ENCODE results near the gene TMCC2. TPM values are rescaled to one million over a fixed set of nuclear protein-coding genes. Genes with fewer than 3 reads are reported as not detected.

TMCC2 gene
- total RNA-seq, 1 experiment from 2014 or later: 2.2 TPM

DNA sequence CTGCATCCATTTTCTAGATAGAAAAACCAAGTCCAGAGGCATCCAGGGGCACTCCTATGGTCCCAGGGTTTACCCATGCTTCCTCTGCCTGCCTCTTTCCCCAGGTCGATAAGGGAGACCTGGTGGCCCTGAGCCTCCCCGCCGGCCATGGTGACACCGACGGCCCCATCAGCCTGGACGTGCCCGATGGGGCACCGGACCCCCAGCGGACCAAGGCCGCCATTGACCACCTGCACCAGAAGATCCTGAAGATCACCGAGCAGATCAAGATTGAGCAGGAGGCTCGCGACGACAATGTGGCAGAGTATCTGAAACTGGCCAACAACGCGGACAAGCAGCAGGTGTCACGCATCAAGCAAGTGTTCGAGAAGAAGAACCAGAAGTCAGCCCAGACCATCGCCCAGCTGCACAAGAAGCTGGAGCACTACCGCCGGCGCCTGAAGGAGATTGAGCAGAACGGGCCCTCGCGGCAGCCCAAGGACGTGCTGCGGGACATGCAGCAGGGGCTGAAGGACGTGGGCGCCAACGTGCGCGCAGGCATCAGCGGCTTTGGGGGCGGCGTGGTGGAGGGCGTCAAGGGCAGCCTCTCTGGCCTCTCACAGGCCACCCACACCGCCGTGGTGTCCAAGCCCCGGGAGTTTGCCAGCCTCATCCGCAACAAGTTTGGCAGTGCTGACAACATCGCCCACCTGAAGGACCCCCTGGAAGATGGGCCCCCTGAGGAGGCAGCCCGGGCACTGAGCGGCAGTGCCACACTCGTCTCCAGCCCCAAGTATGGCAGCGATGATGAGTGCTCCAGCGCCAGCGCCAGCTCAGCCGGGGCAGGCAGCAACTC, 41.3 kb downstream of the TMCC2 start:
- CTCF ChIA-PET: no interaction called here
- Histone ChIP-seq H3K36me3 (ENCODE audit: insufficient read depth, low read length, poor library complexity, severe bottlenecking) (no peaks in the 10 kb centered on the region), H3K27ac (ENCODE audit: low read depth, low read length, poor library complexity, severe bottlenecking) (no peak overlapping the region), H3K9me3 (ENCODE audit: low read depth, low read length, poor library complexity, severe bottlenecking) (no peaks in the 10 kb centered on the region), H3K4me3 (ENCODE audit: low read depth, low read length, poor library complexity, severe bottlenecking) (no peak overlapping the region), H3K4me1 (ENCODE audit: insufficient read depth, low read length, poor library complexity, severe bottlenecking) (no peaks in the 10 kb centered on the region), H3K27me3 (replicated peaks; ENCODE audit: insufficient read depth, low read depth, low read length, poor library complexity) (no peaks in the 10 kb centered on the region)
- intact Hi-C loops (cut with micrococcal nuclease; ENCODE audit: unreplicated experiment): no loop called here
- BruUV-seq (replicated peaks): no TSS peak
- no peak for DNase-seq (ENCODE audit: low spot score)
- POLR2A ChIA-PET (ENCODE audit: low non-redundant PET): no interaction called here
- TF ChIP-seq, protein P1, sequence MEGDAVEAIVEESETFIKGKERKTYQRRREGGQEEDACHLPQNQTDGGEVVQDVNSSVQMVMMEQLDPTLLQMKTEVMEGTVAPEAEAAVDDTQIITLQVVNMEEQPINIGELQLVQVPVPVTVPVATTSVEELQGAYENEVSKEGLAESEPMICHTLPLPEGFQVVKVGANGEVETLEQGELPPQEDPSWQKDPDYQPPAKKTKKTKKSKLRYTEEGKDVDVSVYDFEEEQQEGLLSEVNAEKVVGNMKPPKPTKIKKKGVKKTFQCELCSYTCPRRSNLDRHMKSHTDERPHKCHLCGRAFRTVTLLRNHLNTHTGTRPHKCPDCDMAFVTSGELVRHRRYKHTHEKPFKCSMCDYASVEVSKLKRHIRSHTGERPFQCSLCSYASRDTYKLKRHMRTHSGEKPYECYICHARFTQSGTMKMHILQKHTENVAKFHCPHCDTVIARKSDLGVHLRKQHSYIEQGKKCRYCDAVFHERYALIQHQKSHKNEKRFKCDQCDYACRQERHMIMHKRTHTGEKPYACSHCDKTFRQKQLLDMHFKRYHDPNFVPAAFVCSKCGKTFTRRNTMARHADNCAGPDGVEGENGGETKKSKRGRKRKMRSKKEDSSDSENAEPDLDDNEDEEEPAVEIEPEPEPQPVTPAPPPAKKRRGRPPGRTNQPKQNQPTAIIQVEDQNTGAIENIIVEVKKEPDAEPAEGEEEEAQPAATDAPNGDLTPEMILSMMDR (conservative IDR thresholded peaks at IDR 0.05; ENCODE audit: low read depth, low read length): no peak
- TF ChIP-seq EZH2 (IDR thresholded peaks at IDR 0.05; ENCODE audit: borderline replicate concordance, low read depth, low read length, poor library complexity, severe bottlenecking): no peak

DNA sequence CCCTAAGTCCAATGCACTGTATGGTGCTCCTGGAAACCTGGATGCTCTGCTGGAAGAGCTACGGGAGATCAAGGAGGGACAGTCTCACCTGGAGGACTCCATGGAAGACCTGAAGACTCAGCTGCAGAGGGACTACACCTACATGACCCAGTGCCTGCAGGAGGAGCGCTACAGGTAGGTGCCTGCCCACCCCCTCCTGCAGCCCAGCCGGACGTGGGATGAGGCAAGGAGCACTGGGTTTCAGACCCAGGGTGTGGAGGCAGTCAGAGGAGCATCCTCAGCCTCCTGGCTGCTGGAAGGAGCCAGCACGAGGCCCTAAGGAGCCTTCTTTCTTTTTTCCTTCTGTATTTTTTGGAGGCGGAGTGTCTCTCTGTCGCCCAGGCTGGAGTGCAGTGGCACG, 42.0 kb downstream of the TMCC2 start:
- intact Hi-C loops (cut with micrococcal nuclease; ENCODE audit: unreplicated experiment): loop anchor here (5.0 kb wide), 1 partner anchor 253 kb away; no protein-coding TSS in a partner anchor
- TF ChIP-seq, protein P1 (conservative IDR thresholded peaks at IDR 0.05; ENCODE audit: low read depth, low read length): no peak
- TF ChIP-seq EZH2 (IDR thresholded peaks at IDR 0.05; ENCODE audit: borderline replicate concordance, low read depth, low read length, poor library complexity, severe bottlenecking): no peak
- Histone ChIP-seq H3K9me3 (ENCODE audit: low read depth, low read length, poor library complexity, severe bottlenecking) (no peaks in the 10 kb centered on the region), H3K4me1 (ENCODE audit: insufficient read depth, low read length, poor library complexity, severe bottlenecking) (no peaks in the 10 kb centered on the region), H3K36me3 (ENCODE audit: insufficient read depth, low read length, poor library complexity, severe bottlenecking) (no peaks in the 10 kb centered on the region), H3K27ac (ENCODE audit: low read depth, low read length, poor library complexity, severe bottlenecking) (no peak overlapping the region), H3K27me3 (replicated peaks; ENCODE audit: insufficient read depth, low read depth, low read length, poor library complexity) (no peaks in the 10 kb centered on the region), H3K4me3 (ENCODE audit: low read depth, low read length, poor library complexity, severe bottlenecking) (no peak overlapping the region)
- no peak for DNase-seq (ENCODE audit: low spot score)
- CTCF ChIA-PET: no interaction called here
- no TSS peak for BruUV-seq (replicated peaks)
- POLR2A ChIA-PET (ENCODE audit: low non-redundant PET): no interaction called here

DNA sequence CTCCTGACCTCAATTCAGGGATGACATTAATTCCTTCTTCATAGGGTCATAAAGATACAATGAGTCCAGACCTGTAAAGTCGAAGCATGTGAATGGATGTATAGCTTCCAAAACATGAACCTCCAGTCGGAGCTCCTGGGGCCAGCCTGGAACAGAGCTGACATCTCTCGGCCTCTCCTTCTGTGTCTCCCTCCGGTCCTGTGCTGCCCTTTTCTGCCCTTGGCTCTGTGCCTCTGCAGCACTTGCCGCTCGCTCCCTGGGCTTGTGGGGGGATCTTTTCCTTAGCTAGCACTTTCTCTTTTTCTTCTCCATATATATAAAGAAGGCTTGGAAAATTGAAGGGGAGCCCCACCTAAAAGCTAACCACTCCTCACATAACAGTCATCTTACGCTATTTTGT, 42.5 kb downstream of the TMCC2 start:
- H3K27ac ChIP-seq (ENCODE audit: low read depth, low read length, poor library complexity, severe bottlenecking): no peak overlapping the region
- ChIA-PET CTCF (interaction anchor here (1.1 to 8.2 kb wide), 2 partner anchors 56 to 254 kb away, joined by 4 to 165 read pairs; no protein-coding TSS in a partner anchor), POLR2A (ENCODE audit: low non-redundant PET) (no interaction called here)
- BruUV-seq (replicated peaks): no TSS peak
- no peaks in the 10 kb centered on the region for H3K27me3 ChIP-seq (replicated peaks; ENCODE audit: insufficient read depth, low read depth, low read length, poor library complexity)
- no peaks in the 10 kb centered on the region for H3K36me3 ChIP-seq (ENCODE audit: insufficient read depth, low read length, poor library complexity, severe bottlenecking)
- no peak for TF ChIP-seq EZH2 (IDR thresholded peaks at IDR 0.05; ENCODE audit: borderline replicate concordance, low read depth, low read length, poor library complexity, severe bottlenecking)
- TF ChIP-seq, protein P1 (conservative IDR thresholded peaks at IDR 0.05; ENCODE audit: low read depth, low read length): no peak
- DNase-seq (ENCODE audit: low spot score): no peak
- no peak overlapping the region for H3K4me3 ChIP-seq (ENCODE audit: low read depth, low read length, poor library complexity, severe bottlenecking)
- intact Hi-C loops (cut with micrococcal nuclease; ENCODE audit: unreplicated experiment): loop anchor here (5.0 kb wide), 1 partner anchor 252 kb away; no protein-coding TSS in a partner anchor
- no peaks in the 10 kb centered on the region for H3K4me1 ChIP-seq (ENCODE audit: insufficient read depth, low read length, poor library complexity, severe bottlenecking)
- no peaks in the 10 kb centered on the region for H3K9me3 ChIP-seq (ENCODE audit: low read depth, low read length, poor library complexity, severe bottlenecking)

All from A673 (cell line).